AG09319 (cell line): ENCODE measurements around the gene DKK3.

Source experiments
- DNase-seq: peaks from one replicate; pipeline ENCODE4 v3.0.0-alpha.2; 2010; ENCODE audit warnings: low read depth; ENCODE audit errors: extremely low read depth
- TF ChIP-seq, protein P1 (sequence below): IDR thresholded peaks from 2 replicates; pipeline ENCODE4 v1.5.1; 2011; ENCODE audit warnings: low read depth, mild to moderate bottlenecking, inconsistent platforms, low read length, moderate library complexity

DKK3 gene

GRCh38 chr11:11989774-11990744, 18.4 kb downstream of the DKK3 start:
- peak; percentile 64 for DNase-seq
- TF ChIP-seq, protein P1, sequence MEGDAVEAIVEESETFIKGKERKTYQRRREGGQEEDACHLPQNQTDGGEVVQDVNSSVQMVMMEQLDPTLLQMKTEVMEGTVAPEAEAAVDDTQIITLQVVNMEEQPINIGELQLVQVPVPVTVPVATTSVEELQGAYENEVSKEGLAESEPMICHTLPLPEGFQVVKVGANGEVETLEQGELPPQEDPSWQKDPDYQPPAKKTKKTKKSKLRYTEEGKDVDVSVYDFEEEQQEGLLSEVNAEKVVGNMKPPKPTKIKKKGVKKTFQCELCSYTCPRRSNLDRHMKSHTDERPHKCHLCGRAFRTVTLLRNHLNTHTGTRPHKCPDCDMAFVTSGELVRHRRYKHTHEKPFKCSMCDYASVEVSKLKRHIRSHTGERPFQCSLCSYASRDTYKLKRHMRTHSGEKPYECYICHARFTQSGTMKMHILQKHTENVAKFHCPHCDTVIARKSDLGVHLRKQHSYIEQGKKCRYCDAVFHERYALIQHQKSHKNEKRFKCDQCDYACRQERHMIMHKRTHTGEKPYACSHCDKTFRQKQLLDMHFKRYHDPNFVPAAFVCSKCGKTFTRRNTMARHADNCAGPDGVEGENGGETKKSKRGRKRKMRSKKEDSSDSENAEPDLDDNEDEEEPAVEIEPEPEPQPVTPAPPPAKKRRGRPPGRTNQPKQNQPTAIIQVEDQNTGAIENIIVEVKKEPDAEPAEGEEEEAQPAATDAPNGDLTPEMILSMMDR, result no peak

GRCh38 chr11:11988681-11989261, 19.7 kb downstream of the DKK3 start:
- no peak for DNase-seq
- TF ChIP-seq, protein P1, result no peak; the same call in 1 of the 2 replicates

GRCh38 chr11:11988099-11988651, 20.3 kb downstream of the DKK3 start:
- no peak for DNase-seq
- TF ChIP-seq, protein P1, result no peak

- DNase-seq, result no peak
- TF ChIP-seq, protein P1, result peak; percentile 35
These were observed 20.9 kb downstream of the DKK3 start for GRCh38 chr11:11987503-11988022.

DNA sequence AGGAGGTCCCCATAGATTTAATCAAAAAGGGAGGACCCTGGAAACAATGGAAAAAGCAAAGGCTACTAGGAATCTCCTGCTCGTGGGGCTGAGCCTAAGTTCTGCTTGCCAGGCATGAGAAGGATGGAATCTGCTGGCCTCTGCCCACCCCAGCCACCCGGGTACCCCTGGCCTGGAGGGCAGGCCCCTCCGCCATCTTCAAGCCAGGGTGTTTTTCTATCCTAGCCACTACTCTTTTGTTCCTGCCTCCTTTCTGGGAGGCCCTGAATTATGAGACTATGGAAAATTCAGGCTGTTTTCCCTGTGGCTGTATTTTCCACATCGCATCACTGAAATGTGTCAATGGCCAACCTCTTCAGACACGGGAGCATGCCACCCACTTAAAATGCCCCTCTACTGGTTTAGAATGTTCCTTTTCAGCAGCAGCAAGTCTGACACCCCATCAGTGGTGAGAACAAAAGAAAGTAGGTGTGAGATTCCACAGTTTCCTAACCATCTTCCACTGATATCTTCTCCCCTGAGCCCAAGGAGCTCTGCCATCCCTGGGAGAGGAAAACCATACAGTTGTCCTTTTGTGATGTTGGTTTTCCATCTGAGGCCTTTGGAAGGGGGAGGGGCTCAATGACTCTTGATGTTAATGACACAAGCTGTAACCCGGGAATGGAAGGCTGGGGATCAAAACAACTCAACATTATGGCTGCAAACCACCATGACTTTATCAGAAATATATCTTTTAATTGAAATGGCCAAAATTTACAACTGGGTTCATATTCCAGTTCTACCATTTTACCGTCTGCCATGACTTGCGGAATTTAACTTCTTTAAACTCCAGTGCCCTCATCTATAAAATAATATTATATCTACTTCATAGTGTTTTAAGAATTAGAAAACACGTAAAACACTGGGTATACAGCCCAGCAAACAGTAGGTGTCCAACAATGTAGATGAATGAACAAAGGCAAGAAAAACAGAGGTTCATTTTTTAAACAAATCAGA, 22.2 kb downstream of the DKK3 start:
- DNase-seq, result no peak
- TF ChIP-seq, protein P1, result no peak

DNA sequence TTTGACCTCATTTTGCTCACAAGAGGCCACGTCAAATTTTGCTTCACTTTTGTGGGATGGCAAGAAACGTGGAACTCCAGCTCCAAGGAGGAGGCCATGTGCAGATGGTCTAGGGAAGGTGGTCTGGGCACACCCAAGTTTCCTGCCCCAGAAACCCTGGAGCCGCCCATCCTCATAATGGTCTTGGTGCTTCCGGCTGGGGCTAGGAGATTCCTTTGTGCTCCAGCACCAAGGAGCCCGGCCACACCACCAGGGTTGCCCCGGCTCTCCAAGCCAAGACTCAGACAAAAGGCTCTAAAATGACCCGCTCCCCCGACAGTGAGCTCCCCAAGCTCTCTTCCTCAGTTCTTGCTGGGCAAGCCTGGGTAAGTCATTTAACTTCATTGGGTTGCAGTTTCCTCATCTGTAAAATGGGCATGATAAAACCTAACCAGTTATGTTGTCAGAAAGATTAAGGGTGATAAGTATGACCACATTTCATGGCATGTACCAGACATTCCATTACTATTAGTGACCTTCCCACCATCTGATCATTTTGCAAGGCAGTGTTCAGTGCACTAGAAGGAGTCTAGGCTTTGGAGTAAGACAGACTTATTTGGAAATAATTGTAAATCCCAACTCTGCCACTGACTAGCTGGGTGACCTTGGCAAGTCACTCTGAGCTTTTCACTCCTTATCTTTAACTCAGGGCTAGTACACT, 23.3 kb downstream of the DKK3 start:
- DNase-seq, result no peak
- TF ChIP-seq, protein P1, result no peak
